ENCODE data around the gene PIGR. TPM values are rescaled to one million over a fixed set of nuclear protein-coding genes. Genes with fewer than 3 reads are reported as not detected.

PIGR gene, protein sequence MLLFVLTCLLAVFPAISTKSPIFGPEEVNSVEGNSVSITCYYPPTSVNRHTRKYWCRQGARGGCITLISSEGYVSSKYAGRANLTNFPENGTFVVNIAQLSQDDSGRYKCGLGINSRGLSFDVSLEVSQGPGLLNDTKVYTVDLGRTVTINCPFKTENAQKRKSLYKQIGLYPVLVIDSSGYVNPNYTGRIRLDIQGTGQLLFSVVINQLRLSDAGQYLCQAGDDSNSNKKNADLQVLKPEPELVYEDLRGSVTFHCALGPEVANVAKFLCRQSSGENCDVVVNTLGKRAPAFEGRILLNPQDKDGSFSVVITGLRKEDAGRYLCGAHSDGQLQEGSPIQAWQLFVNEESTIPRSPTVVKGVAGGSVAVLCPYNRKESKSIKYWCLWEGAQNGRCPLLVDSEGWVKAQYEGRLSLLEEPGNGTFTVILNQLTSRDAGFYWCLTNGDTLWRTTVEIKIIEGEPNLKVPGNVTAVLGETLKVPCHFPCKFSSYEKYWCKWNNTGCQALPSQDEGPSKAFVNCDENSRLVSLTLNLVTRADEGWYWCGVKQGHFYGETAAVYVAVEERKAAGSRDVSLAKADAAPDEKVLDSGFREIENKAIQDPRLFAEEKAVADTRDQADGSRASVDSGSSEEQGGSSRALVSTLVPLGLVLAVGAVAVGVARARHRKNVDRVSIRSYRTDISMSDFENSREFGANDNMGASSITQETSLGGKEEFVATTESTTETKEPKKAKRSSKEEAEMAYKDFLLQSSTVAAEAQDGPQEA
- polyA plus RNA-seq (2013) = not detected

DNA sequence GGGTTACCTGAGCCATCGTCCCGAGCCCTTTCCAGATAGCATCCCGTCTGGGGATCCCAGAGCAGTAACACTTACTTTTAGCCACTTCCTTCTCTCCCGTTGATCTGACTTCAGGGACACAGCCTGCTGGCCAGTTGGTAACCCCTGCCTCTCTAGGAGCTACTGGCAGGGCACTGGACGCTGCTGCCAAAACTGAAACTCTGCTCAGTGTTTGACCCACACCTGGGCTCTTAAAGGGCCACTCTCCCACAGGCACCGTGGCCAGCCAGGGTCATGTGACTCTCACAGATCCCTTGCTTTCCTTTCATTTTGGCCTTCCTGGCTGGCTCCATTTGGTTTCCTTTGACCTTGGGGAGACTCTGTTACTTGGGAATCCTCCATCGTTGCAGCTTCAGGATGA lies at the start of gene PIGR:
PIGR (minus strand) TSS at position 206 of the 400 bp plus-strand sequence. CDS start 5,935 bp downstream, outside the sequence.
- Histone ChIP-seq H3K27ac (ENCODE audit: insufficient read depth in 1 of 2, low read depth in 1 of 2, low read length in 2 of 2, poor library complexity in 1 of 2, severe bottlenecking in 2 of 2) (no peak within 1 kb of the TSS), H3K4me1 (ENCODE audit: control extremely low read depth in 1 of 4, control insufficient read depth in 4 of 4, insufficient read depth in 4 of 4, low read length in 3 of 4) (peaks cover 0 to 27% (median 9%) of the 10 kb centered on the region in 4 experiments), H3K27me3 (replicated peaks in 2 of 5; ENCODE audit: control insufficient read depth in 4 of 5, insufficient read depth in 5 of 5, low read length in 4 of 5) (no peaks in the 10 kb centered on the region), H3K36me3 (ENCODE audit: control insufficient read depth in 4 of 4, insufficient read depth in 4 of 4, low read length in 3 of 4) (no peaks in the 10 kb centered on the region), H3K4me3 (ENCODE audit: control insufficient read depth in 1 of 7, extremely low read depth in 1 of 7, insufficient read depth in 4 of 7, low read depth in 2 of 7, low read length in 6 of 7) (no peak within 1 kb of the TSS), H3K9me3 (ENCODE audit: control extremely low read depth in 1 of 5, control insufficient read depth in 4 of 5, insufficient read depth in 2 of 5, low read depth in 1 of 5, low read length in 4 of 5) (no peaks in the 10 kb centered on the region)
- no peak for DNase-seq
- POLR2A ChIA-PET = no interaction called here
- over 99% methylated on average over 7 of the region's 7 CpGs for WGBS (ENCODE audit: insufficient coverage)
- CTCF ChIA-PET = interaction anchor here (0.8 to 5.8 kb wide), 7 partner anchors 10 to 35 kb away, joined by 3 to 35 read pairs (median 4); no protein-coding TSS in a partner anchor

DNA sequence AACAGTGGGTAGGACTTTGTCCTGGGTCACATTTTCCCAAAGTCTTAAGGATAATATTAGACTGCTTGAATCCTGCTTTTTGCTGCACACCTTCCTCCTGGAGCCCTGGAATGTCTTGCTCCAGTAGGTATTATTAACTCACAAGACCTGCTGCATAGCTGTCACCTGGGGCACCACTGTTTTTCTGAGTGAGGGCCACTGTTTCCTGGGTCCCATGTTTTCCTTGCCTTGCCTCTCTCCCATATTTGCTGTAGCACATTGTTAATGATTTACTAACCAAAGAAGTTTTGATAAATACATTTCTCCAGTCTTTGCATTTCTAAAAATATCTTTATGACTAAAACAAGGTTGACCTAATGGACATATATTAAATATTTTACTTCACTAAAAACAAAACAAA lies 46.5 kb upstream of the PIGR start:
- DNase-seq = no peak
- H3K36me3 ChIP-seq (ENCODE audit: control insufficient read depth in 4 of 4, insufficient read depth in 4 of 4, low read length in 3 of 4) = no peaks in the 10 kb centered on the region
- no peaks in the 10 kb centered on the region for H3K4me1 ChIP-seq (ENCODE audit: control extremely low read depth in 1 of 4, control insufficient read depth in 4 of 4, insufficient read depth in 4 of 4, low read length in 3 of 4)
- ChIA-PET CTCF (interaction anchor here (1.2 to 3.0 kb wide), 6 partner anchors 8 to 57 kb away, joined by 3 to 17 read pairs (median 4); no protein-coding TSS in a partner anchor), POLR2A (no interaction called here)
- no peak overlapping the region for H3K4me3 ChIP-seq (ENCODE audit: control insufficient read depth in 1 of 7, extremely low read depth in 1 of 7, insufficient read depth in 4 of 7, low read depth in 2 of 7, low read length in 6 of 7)
- H3K9me3 ChIP-seq (ENCODE audit: control extremely low read depth in 1 of 5, control insufficient read depth in 4 of 5, insufficient read depth in 2 of 5, low read depth in 1 of 5, low read length in 4 of 5) = no peaks in the 10 kb centered on the region
- no peaks in the 10 kb centered on the region for H3K27me3 ChIP-seq (replicated peaks in 2 of 5; ENCODE audit: control insufficient read depth in 4 of 5, insufficient read depth in 5 of 5, low read length in 4 of 5)
- H3K27ac ChIP-seq (ENCODE audit: insufficient read depth in 1 of 2, low read depth in 1 of 2, low read length in 2 of 2, poor library complexity in 1 of 2, severe bottlenecking in 2 of 2) = no peak overlapping the region

DNA sequence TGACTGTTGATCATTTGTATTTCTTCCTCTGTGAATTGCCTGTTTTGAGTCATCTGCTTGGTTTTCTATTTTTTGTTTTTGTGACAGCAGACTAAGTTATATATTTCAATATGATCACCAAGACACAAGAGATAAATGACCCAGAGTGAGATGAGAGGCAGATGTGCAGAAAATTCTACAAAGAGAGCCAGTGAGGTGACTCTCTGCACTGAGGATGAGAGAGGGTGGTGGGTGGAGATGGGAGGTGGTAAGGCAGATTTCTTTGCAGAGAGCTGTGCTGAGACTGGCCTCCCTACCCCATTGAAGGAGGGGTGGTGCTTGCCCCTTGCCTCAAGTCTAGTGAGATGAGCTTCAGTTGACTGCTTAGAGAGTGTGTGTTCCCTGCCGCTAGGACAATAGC lies 41.6 kb upstream of the PIGR start:
- no peak overlapping the region for H3K4me3 ChIP-seq (ENCODE audit: control insufficient read depth in 1 of 7, extremely low read depth in 1 of 7, insufficient read depth in 4 of 7, low read depth in 2 of 7, low read length in 6 of 7)
- no peak for DNase-seq
- H3K27me3 ChIP-seq (replicated peaks in 2 of 5; ENCODE audit: control insufficient read depth in 4 of 5, insufficient read depth in 5 of 5, low read length in 4 of 5) = peaks cover 0 to 5% (median 0%) of the 10 kb centered on the region in 5 experiments
- no peaks in the 10 kb centered on the region for H3K36me3 ChIP-seq (ENCODE audit: control insufficient read depth in 4 of 4, insufficient read depth in 4 of 4, low read length in 3 of 4)
- no peak overlapping the region for H3K27ac ChIP-seq (ENCODE audit: insufficient read depth in 1 of 2, low read depth in 1 of 2, low read length in 2 of 2, poor library complexity in 1 of 2, severe bottlenecking in 2 of 2)
- no peaks in the 10 kb centered on the region for H3K4me1 ChIP-seq (ENCODE audit: control extremely low read depth in 1 of 4, control insufficient read depth in 4 of 4, insufficient read depth in 4 of 4, low read length in 3 of 4)
- 100% methylated on average over 1 of the region's 1 CpG for WGBS (ENCODE audit: insufficient coverage)
- no peaks in the 10 kb centered on the region for H3K9me3 ChIP-seq (ENCODE audit: control extremely low read depth in 1 of 5, control insufficient read depth in 4 of 5, insufficient read depth in 2 of 5, low read depth in 1 of 5, low read length in 4 of 5)
- CTCF ChIA-PET = interaction anchor here (1.1 to 10.8 kb wide), 4 partner anchors 16 to 55 kb away, joined by 3 to 220 read pairs (median 4); no protein-coding TSS in a partner anchor
- POLR2A ChIA-PET = no interaction called here

DNA sequence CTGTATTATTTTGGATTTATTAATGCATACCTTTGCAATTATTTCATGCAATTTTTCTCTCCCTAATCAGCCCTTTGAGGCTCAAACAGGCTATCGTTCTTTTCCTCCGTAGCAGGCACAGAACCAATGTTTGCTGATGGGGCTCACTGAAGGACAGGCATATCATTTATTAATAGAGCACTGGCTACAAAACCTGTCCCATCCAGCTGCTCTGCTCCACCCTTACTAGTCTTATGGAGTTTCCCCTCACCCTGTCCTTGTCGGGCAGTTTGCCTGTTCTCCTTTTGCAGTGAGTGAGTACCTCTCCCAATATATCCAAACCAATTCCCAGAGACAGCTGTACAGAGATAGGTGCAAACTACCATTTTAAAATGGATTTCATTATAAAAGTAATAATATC lies 40.6 kb upstream of the PIGR start:
- DNase-seq = no peak
- no peaks in the 10 kb centered on the region for H3K36me3 ChIP-seq (ENCODE audit: control insufficient read depth in 4 of 4, insufficient read depth in 4 of 4, low read length in 3 of 4)
- 95% methylated on average over 2 of the region's 3 CpGs for WGBS (ENCODE audit: insufficient coverage)
- H3K27me3 ChIP-seq (replicated peaks in 2 of 5; ENCODE audit: control insufficient read depth in 4 of 5, insufficient read depth in 5 of 5, low read length in 4 of 5) = peaks cover 0 to 6% (median 0%) of the 10 kb centered on the region in 5 experiments
- ChIA-PET POLR2A (no interaction called here), CTCF (interaction anchor here (1.0 to 10.8 kb wide), 4 partner anchors 19 to 260 kb away, joined by 3 to 220 read pairs (median 4); no protein-coding TSS in a partner anchor)
- H3K9me3 ChIP-seq (ENCODE audit: control extremely low read depth in 1 of 5, control insufficient read depth in 4 of 5, insufficient read depth in 2 of 5, low read depth in 1 of 5, low read length in 4 of 5) = no peaks in the 10 kb centered on the region
- no peak overlapping the region for H3K4me3 ChIP-seq (ENCODE audit: control insufficient read depth in 1 of 7, extremely low read depth in 1 of 7, insufficient read depth in 4 of 7, low read depth in 2 of 7, low read length in 6 of 7)
- H3K27ac ChIP-seq (ENCODE audit: insufficient read depth in 1 of 2, low read depth in 1 of 2, low read length in 2 of 2, poor library complexity in 1 of 2, severe bottlenecking in 2 of 2) = no peak overlapping the region
- no peaks in the 10 kb centered on the region for H3K4me1 ChIP-seq (ENCODE audit: control extremely low read depth in 1 of 4, control insufficient read depth in 4 of 4, insufficient read depth in 4 of 4, low read length in 3 of 4)

DNA sequence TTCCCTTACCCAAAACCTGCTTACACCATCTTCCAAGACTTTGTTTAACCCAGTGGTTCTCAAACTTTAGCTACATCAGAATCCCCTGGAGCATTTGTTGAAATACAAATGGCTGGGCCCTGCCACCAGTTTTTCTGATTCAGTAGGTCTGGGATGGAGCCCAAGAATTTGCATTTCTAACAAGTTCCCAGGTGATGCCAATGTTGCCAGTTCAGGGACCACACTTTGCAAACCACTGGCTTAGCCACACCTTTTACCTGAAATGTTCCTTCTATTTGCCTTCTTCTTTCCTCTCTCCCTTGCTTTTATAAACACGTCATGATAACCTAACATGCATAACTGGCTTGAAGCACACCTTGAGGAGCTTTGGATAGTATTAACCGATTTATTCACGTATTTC lies 40.1 kb upstream of the PIGR start:
- no peak for DNase-seq
- ChIA-PET CTCF (interaction anchor here (1.0 to 10.8 kb wide), 6 partner anchors 13 to 260 kb away, joined by 3 to 220 read pairs (median 4); no protein-coding TSS in a partner anchor), POLR2A (no interaction called here)
- H3K27me3 ChIP-seq (replicated peaks in 2 of 5; ENCODE audit: control insufficient read depth in 4 of 5, insufficient read depth in 5 of 5, low read length in 4 of 5) = peaks cover 0 to 6% (median 0%) of the 10 kb centered on the region in 5 experiments
- no peaks in the 10 kb centered on the region for H3K36me3 ChIP-seq (ENCODE audit: control insufficient read depth in 4 of 4, insufficient read depth in 4 of 4, low read length in 3 of 4)
- WGBS (ENCODE audit: insufficient coverage) = 92% methylated on average over 2 of the region's 3 CpGs
- H3K4me1 ChIP-seq (ENCODE audit: control extremely low read depth in 1 of 4, control insufficient read depth in 4 of 4, insufficient read depth in 4 of 4, low read length in 3 of 4) = no peaks in the 10 kb centered on the region
- H3K9me3 ChIP-seq (ENCODE audit: control extremely low read depth in 1 of 5, control insufficient read depth in 4 of 5, insufficient read depth in 2 of 5, low read depth in 1 of 5, low read length in 4 of 5) = no peaks in the 10 kb centered on the region
- H3K27ac ChIP-seq (ENCODE audit: insufficient read depth in 1 of 2, low read depth in 1 of 2, low read length in 2 of 2, poor library complexity in 1 of 2, severe bottlenecking in 2 of 2) = no peak overlapping the region
- no peak overlapping the region for H3K4me3 ChIP-seq (ENCODE audit: control insufficient read depth in 1 of 7, extremely low read depth in 1 of 7, insufficient read depth in 4 of 7, low read depth in 2 of 7, low read length in 6 of 7)

DNA sequence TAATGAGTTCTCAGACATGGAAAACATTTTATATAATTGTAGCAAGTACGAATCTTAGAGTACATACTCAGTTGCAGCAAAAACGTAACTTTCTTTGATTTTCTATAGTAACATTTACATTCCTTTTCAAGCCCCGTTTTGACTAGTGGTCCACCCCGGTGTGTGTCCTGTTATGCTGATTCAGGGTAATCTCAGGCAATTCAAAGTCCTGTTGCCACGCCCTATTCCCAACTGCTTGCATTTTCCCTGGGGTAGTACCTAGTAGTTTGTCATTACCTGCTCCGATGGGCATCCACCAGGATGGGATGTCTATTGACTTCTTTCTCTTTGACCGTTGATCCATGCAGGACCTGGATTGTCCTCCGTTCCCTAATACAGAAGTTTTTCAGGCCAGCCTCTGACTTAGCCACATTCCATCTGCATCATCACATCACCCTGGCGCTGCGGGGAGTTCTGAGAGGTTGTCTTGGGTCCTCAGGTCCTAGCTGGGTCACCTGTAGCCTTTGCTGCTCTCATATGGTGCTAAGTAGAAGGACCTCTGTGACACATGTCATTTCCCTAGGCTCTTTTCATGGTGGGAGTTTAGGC lies 39.0 kb upstream of the PIGR start:
- no peaks in the 10 kb centered on the region for H3K9me3 ChIP-seq (ENCODE audit: control extremely low read depth in 1 of 5, control insufficient read depth in 4 of 5, insufficient read depth in 2 of 5, low read depth in 1 of 5, low read length in 4 of 5)
- no peak overlapping the region for H3K27ac ChIP-seq (ENCODE audit: insufficient read depth in 1 of 2, low read depth in 1 of 2, low read length in 2 of 2, poor library complexity in 1 of 2, severe bottlenecking in 2 of 2)
- H3K27me3 ChIP-seq (replicated peaks in 2 of 5; ENCODE audit: control insufficient read depth in 4 of 5, insufficient read depth in 5 of 5, low read length in 4 of 5) = peaks cover 0 to 6% (median 0%) of the 10 kb centered on the region in 5 experiments
- WGBS (ENCODE audit: insufficient coverage) = 97% methylated on average over 6 of the region's 10 CpGs
- ChIA-PET POLR2A (no interaction called here), CTCF (interaction anchor here (1.0 to 10.8 kb wide), 6 partner anchors 11 to 120 kb away, joined by 3 to 220 read pairs (median 4); partner anchors contain the start of gene IL20)
- no peak overlapping the region for H3K4me3 ChIP-seq (ENCODE audit: control insufficient read depth in 1 of 7, extremely low read depth in 1 of 7, insufficient read depth in 4 of 7, low read depth in 2 of 7, low read length in 6 of 7)
- H3K4me1 ChIP-seq (ENCODE audit: control extremely low read depth in 1 of 4, control insufficient read depth in 4 of 4, insufficient read depth in 4 of 4, low read length in 3 of 4) = peaks cover 0 to 2% (median 0%) of the 10 kb centered on the region in 4 experiments
- DNase-seq = no peak
- no peaks in the 10 kb centered on the region for H3K36me3 ChIP-seq (ENCODE audit: control insufficient read depth in 4 of 4, insufficient read depth in 4 of 4, low read length in 3 of 4)

Measured in common myeloid progenitor, CD34-positive (primary cell).